Hippocampal formation (tissue), 2 donors: Measurements from ENCODE around the gene OST4.

ENCODE experiments used
- DNase-seq, 2 donors: peaks; one replicate each; lab custom pipeline; 2025; lab: John Stamatoyannopoulos, UW

Gene OST4

DNA sequence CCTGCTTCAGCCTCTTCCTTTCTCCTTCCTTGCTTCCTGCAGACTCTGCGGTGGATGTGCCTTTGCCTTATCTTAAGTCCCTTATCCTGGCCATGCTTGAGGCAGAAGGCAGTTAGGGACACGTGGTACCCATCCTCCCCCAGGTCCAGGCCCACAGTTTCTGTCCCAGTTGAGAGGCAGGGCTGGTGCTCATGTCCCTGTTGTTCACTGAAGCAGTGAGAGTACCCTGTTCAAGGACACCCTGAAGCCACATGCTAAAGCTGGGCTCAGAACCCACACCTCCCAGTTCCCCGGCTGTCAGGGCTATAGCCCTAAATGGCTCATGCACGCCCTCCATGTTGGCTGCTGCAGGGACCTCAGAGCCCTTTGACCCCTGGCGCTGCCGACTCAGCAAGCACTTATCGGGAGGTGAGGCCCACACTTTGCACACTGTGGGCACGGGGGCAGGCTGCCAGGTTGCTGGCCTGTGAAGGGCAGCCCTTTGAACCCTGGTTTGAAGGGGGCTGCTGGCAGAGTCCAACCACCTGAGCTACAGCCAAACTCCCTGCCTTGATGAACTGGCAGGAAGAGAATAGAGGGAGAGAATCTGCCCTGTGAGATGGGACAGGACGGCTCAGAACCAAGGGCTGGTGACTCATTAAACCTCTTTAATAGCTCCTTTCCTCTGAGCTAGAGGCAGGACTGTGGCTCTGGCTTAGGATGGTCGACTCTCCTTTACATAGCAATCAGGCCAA lies 21.4 kb upstream of the OST4 start:
- DNase-seq = no peak

DNA sequence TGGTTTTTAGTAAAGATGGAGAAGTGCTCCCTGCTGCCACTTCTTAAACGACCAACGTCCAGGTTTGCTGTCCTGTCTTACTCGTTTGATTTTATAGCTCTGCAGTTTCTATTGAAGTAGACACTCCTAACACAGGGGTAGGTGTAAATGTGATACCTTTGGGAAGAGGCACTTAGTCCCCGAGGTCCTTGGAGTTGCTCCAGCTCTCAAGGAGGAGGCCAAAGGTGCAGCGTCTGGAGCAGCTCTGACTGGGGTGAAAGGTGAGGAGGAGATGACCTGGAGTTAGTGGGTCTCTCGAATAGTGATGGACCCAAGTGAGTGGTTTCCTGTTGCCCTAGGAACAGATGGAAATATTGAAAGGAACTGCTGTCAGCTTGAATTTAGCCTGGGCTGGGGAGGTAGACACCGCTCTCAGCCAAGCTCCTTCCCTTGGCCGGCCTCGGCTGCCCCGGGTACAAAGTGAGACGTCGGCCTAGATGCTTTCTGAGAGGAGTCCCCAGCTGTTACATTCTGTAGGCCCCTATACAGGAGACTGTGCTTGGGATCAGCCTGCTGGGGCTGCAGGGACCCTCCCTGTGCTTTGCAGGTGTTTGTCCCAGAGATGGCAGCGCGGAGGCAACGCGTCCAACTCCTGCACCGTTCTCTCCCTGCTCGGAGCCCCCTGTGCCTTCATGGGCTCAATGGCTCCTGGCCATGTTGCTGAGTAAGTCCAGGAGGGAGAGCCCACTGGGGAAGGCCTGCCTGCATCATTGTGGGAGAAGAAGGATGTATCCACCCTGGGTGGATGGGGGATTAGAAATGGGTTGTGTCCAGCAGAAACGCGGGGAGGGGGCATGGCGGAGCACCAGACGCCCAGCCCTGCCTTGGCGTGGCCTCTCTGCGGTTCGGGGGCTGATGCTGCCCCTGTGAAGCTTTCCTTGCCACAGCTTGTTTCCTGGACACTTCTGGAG lies 20.6 kb upstream of the OST4 start:
- no peak for DNase-seq

DNA sequence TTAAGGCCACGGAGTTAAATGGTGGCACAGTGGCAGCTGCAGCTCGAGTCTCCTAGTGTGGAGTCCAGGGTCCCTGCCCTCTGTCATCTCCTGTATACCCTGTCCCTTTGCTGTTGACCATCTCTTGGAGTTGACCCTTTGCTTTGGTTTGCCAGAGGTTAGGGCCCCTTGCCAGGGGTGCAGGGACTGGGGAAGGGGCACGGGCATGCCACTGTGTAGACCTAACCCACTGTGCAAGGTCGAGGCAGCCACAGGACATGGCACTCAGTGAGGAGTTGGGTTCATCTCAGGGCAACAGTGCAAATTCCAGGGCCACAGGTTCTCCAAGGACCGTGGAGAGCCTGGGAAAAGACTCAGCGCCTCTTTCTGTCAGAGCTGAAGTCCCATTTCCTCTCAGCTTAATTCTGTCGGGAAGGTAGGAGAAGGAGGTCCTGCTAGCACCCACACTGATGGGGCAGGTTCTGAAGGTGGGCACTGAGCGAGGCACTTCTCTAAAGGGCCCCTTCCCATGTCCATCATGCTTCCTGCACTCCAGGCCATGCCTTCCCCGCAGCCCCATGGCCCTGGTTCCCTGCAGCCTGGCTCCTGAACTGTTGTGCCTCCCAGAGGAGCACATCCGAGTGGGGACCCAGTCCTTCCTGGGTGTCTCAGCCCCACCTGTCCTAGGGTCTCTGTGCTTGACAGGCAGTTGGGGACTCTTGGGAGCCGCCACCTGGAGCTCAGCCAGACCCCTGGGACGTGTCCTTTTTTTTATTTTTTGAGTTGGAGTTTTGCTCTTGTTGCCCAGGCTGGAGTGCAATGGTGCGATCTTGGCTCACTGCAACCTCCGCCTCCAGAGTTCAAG lies 17.9 kb upstream of the OST4 start:
- DNase-seq = no peak

GRCh38 chr2:27088634-27089033 lies 17.2 kb upstream of the OST4 start:
- DNase-seq = no peak

DNA sequence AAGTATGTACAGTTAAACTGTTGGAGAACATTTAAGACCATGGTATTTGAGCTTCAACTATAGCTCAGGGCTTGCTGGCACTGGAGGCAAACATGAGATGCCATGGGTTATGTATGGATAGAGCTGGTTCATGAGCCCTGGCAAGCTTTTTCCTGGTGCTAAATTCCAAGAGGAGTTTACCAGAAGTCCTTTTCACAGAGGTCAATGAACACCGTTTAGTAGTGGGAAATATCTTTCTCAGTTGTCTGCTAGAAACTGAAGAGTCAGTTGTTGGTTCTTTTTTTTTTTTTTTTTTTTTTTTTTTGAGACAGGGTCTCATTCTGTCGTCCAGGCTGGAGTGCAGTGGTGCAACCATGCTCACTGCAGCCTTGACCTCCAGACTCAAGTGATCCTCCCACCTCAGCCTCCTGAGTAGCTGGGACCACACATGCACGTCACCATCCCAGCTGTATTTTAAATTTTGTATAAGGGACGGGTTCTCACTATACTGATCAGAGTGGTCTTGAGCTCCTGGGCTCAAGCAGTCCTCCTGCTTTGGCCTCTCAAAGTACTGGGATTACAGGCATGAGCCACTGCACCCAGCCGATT lies 16.5 kb upstream of the OST4 start:
- DNase-seq = no peak

GRCh38 chr2:27086724-27087593 lies 15.5 kb upstream of the OST4 start, which contains the start of gene KHK:
KHK (plus strand) TSS chr2:27086772; CDS start chr2:27087260, 488 bp downstream.
- no peak for DNase-seq

DNA sequence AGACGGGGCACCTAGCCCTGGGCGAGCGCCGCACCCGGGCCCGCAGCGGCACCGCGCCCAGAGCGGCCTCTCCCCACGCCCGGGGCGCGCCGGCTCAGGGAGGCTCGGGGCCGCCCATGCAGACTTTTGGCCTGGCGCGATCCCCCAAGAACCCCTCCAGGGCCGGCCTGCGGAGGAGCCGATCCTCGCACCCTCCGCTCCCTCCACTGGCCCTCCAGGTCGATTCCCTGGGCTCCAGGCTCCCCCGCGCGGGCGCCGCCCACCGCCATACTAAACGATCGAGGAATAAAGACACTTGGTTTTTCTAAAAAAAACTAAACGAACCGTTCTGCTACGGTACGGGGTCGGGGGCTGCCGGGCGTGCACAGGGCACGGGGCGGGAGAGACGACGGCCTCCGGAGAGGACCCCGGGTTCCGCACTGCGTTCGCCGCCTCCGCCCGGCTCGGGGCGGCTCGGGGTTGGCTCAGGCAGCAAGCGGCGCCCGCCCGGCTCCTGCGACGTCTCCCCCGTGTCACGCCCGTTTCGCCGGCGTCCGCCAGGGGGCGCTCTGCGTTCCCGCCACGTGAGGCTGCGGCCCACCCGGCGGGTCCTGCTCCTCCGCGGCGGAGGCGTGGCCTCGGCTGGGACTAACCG lies 14.8 kb upstream of the OST4 start:
- DNase-seq = peak; percentile 92 to 94

DNA sequence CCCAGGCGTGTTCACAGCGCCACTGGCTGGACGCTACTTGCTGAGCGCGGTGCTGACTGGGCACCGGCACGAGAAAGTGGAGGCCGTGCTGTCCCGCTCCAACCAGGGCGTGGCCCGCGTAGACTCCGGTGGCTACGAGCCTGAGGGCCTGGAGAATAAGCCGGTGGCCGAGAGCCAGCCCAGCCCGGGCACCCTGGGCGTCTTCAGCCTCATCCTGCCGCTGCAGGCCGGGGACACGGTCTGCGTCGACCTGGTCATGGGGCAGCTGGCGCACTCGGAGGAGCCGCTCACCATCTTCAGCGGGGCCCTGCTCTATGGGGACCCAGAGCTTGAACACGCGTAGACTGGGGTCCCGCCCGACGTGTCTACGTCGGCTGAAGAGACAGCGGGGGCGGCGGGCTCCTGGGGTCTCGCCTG lies 14.2 kb upstream of the OST4 start:
- DNase-seq = peak; percentile 49 to 62

GRCh38 chr2:27085062-27085672 lies 13.7 kb upstream of the OST4 start:
- DNase-seq = no peak

GRCh38 chr2:27084297-27085061 lies 13.0 kb upstream of the OST4 start:
- DNase-seq = no peak

GRCh38 chr2:27083410-27084296 lies 12.2 kb upstream of the OST4 start:
- DNase-seq = no peak

DNA sequence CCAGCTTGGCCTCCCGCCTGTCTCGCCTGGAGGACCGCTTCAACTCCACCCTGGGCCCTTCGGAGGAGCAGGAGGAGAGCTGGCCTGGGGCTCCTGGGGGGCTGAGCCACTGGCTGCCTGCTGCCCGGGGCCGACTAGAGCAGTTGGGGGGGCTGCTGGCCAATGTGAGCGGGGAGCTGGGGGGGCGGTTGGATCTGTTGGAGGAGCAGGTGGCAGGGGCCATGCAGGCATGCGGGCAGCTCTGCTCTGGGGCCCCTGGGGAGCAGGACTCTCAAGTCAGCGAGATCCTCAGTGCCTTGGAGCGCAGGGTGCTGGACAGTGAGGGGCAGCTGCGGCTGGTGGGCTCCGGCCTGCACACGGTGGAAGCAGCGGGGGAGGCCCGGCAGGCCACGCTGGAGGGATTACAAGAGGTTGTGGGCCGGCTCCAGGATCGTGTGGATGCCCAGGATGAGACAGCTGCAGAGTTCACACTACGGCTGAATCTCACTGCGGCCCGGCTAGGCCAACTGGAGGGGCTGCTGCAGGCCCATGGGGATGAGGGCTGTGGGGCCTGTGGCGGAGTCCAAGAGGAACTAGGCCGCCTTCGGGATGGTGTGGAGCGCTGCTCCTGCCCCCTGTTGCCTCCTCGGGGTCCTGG lies 11.4 kb upstream of the OST4 start:
- DNase-seq = no peak

DNA sequence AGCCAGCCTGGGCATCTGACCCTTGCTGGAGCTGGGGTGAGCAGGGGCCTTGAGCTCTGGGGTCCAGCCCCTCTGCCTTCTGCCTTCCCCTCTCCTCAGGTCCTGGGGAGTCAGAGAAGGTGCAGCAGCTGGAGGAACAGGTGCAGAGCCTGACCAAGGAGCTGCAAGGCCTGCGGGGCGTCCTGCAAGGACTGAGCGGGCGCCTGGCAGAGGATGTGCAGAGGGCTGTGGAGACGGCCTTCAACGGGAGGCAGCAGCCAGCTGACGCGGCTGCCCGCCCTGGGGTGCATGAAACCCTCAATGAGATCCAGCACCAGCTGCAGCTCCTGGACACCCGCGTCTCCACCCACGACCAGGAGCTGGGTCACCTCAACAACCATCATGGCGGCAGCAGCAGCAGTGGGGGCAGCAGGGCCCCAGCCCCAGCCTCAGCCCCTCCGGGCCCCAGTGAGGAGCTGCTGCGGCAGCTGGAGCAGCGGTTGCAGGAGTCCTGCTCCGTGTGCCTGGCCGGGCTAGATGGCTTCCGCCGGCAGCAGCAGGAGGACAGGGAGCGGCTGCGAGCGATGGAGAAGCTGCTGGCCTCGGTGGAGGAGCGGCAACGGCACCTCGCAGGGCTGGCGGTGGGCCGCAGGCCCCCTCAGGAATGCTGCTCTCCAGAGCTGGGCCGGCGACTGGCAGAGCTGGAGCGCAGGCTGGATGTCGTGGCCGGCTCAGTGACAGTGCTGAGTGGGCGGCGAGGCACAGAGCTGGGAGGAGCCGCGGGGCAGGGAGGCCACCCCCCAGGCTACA lies 10.7 kb upstream of the OST4 start:
- DNase-seq = no peak

GRCh38 chr2:27080603-27080936 lies 9.1 kb upstream of the OST4 start:
- DNase-seq = no peak

DNA sequence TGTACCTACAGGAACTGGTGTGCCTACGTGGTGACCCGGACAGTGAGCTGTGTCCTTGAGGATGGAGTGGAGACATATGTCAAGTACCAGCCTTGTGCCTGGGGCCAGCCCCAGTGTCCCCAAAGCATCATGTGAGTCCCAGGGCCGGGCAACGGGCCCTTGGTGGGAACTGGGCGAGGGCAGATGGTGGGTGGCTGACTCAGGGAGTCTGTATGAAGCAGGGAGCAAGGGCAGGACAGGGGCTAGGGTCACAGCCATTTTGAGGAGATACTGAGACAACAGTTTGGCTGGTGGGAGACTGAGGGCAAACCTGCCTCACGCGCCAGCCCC lies 8.7 kb upstream of the OST4 start:
- no peak for DNase-seq

DNA sequence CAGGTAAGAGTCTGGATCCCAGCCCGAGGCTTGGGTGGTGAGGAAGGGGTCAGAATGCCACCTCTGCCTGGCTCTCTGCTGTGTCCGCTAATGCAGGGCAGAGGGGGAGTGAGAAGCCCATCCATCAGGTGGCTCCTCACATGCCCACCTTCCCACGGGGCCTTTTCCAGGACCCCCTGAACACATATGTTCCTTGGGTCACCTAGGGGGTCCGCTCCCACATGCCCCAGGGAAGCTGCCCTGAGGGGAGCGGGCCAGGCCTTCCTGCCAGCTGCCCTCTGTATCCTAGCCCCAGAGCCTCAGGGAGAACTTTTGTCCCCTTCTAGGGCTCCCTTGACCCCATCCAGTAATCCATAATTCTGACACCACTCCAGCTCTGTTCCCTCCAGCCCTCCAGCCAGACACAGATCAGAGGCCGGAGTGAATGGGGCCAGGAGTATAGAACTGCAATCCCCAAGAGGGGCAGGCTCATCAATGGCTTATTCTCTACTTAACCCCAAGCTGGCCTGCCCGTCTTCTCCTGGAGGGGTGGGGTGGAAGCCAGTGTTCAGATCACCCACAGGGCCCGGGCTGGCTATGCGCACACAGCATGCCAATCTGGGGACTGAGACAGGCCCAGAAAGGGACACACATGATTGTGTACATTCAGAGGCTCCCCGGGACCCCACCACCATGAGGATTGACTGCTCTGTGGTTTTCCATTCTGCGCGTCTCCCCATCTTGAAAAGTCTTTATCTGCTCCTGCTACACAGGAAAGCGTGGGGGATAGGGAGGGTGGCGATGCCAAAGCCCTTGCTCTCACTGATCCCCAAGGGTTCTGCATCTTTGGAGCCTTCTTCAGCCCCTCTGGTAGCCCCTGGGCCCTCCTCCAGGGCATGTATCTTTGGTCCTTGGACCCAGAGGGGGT lies 8.0 kb upstream of the OST4 start:
- DNase-seq = no peak
